GM18951 (cell line): Measurements from ENCODE around the gene STAMBPL1.
"Not testable (repeated sequence)": the region's sequence is repeated elsewhere in the genome, so short reads cannot be mapped to it uniquely, and the experiment has no call there.

Experiments used
- POLR2A ChIP-seq: IDR thresholded peaks from 4 replicates; pipeline ENCODE4 v1.6.1; 2011; ENCODE audit warnings: mild to moderate bottlenecking; ENCODE audit not compliant: insufficient read length, insufficient read depth; ENCODE audit errors: extremely low read depth
- in situ Hi-C: fragments of 300-500 bp; cut with MboI; formaldehyde crosslinking; loops from one replicate; pipeline ENCODE4 v1.12.0; 2022; ENCODE audit warnings: low sequenced_read_pairs, mixed read lengths, inconsistent platforms; ENCODE audit not compliant: unreplicated experiment

Gene STAMBPL1

DNA sequence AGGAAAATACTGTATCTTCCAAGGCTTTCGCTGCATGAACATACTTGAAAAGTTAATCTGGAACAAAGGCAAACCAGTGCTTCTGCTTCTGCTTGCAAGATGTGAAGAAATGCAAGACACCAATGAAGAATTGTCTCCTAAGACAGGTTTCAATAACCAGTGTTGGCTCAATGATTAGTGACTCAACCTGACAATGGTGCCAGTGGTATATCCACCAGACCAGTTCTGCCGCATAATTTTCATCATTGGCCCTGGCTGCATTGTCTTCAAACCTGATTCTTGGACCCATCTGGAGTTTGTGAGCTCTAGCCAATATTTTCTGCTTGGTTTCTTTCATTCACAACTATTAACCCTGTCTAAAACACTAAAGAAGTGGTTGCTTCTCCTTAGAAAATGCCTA lies 13.6 kb upstream of the STAMBPL1 start:
- in situ Hi-C loops, result no loop called here
- TF ChIP-seq POLR2A, result no peak

DNA sequence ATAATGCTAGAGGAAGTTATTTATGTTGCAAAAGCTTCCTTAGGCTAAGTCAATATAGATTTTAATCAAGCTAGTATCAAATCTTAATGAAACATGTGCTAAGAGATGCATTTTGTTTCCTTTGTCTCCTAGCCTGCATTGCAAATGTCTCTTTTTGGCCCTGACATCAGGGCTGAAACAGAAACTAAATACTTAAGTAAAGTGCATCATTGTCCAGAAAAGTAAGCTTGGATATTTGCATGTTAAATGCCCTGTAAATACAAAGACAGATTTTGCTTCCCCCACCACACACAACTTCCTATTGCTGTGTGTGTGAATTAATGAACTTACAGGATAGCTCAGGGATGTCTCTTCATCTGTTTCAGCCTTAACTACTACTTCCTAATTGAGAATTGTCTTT lies 10.0 kb upstream of the STAMBPL1 start:
- TF ChIP-seq POLR2A, result no peak
- in situ Hi-C loops, result no loop called here

DNA sequence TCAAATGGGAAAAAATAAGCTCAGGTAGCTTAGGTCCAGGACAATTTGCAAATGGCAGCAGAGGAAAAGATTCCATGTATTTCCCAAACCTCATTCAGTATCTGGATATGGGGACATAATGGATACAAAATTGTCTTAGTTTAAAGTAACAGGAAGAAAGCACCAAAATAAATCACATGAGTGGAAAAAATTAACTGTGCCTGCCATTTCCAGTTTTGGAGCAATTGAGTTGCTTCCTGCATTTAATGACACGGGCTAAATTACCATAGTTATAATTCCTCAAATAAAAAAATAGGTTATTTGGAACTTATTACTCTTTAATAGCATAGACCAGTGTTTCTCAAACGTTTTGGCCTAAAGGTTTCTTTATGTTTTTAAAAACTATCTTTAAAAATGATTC lies 6.3 kb upstream of the STAMBPL1 start:
- in situ Hi-C loops, result no loop called here
- TF ChIP-seq POLR2A, result no peak

DNA sequence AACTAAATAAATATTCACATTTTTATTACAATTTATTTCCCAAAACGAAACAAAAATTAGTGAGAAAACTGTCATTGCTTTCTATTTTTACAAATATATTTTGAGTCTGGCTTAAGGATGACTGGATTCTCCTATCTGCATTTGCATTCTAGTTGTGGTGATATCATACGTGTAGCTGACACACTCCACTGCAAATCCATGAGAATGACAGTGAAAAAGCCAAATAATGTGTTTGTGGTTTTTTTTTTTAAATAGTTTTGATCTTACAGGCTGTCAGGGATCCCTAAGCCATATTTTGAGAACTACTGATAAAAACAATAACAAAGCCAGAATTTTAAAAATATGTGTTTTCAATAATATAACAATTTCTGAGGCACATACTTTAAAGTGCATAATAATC lies 5.8 kb upstream of the STAMBPL1 start:
- in situ Hi-C loops, result no loop called here
- TF ChIP-seq POLR2A, result no peak

DNA sequence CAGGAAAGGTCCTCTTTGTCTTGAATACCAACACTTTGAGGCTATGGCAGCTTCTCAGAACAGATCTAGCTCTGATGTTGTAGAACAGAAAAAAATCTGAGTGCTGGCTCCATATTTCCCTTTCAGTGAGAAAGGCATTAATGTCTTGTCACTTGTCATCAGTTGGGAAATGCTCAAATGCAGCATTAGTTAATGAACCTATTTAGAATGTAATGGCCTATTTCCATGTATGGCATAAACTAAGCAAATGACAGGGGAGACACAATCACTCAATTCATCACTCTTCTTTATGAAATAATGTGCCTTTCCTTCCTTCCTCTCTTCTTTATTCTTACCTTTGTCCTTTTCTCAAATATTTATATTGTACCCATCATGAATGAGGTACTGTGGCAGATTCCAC lies 5.0 kb upstream of the STAMBPL1 start:
- TF ChIP-seq POLR2A, result no peak
- in situ Hi-C loops, result no loop called here

DNA sequence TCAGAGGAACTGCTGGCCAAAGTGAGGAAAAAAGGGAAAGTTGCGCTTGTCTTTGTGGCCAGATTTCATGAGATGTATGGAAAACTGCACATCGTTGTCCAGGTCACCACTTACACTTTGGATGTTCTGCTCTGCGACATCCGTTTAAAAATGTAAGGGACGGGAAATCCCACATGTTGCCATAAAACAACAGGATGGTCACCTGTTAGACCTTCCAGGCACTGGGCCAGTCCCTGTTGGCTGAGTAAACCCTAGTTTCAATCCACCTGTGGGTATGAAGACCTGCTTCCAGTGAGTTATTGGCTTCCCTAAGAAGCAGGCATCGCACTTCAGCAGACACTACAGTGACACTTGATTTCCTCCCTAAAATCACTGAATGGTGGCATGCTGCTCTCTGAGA lies 2.7 kb upstream of the STAMBPL1 start:
- TF ChIP-seq POLR2A, result no peak
- in situ Hi-C loops, result no loop called here

DNA sequence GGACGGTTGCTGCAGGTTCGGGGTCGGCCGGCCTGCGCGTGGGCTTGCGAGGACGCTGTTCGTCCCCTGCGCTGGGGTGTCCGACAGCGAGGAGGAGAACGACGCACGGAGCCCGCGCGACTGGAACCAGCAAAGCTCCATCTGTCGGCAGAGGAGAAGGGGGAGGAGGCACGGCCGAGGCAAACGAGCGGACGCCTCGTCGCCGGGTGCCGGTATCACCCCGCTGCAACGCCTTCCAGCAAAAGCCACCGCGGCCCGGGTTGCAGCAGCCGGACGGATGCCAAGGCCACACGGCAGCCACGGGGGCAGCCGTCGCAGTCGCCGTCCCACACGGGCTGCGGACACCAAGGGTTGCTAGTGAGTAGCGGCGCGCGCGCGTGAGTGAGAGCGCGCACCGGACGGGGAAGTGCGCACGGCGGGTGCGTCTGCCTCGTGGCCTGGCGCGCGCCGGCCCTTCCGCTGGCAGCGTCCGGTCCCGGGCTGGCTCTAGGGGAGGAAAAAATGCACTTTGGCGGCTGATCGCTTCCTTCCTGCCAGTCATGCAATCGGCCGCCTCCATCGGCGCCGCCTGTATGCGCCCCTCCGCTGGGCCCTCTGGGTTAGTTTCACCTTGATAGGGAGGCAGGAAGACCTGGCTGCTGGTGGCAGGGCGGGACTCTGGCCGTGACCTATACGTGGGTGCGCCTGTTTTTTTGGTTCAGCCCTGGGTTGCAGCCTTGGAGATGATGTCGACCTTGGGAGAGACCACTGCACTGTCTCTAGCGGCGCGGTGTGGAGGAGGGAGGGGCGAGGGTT lies 434 bp downstream of the STAMBPL1 start:
- TF ChIP-seq POLR2A, result peak; percentile 88
- in situ Hi-C loops, result no loop called here

DNA sequence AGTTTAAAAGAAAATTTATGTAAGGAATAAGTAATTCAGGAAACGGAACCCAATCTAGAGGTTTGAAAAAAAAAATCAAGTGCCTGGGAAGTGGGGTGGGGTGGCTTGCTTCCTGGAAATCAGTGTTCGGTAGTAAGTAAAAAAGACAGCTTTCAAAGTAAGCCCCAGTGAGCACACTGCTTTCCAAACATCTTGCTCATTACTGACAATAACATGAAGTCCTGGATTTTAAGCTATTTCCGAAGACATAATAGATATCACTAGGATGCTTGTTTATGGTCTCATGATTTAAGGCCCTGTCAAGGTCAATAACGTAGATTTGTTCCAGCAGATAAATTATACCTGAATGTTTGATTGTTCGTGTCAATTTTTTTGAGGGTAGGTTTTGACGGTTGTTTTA lies 1.3 kb downstream of the STAMBPL1 start:
- in situ Hi-C loops, result no loop called here
- no peak for TF ChIP-seq POLR2A

DNA sequence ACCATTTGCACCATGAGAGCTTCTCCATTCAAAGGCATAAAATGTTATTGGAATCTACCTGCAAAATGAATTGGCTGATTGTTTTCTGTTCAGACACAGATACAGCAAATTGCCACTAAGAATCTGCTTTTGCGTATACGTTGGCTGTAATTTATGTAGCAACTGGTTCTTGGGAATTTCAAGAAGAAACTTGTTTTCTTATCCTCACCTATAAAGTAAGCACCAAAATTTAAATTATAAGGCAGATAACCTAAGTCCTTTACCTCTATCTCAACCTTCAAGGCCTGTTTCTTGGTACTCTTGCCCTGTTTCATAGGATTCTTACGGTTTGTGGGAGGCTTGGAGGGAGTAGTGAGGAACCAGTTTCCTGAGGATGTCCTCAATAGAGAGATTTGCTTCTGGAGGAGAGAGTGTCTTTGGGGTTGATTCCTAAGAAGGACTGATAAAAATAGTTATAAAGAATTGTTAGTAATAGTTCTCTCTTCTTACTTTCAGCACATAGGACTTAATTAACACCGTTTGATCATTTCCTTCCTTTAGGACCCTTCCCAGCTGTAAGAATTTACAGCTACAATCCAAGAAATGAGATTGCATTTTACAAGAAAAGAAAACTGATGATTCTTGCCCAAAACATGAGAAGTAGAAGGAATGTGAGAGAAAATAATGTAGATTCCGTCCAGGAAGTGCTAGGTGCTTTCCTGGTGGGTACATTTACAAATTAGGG lies 2.0 kb downstream of the STAMBPL1 start:
- in situ Hi-C loops, result no loop called here

DNA sequence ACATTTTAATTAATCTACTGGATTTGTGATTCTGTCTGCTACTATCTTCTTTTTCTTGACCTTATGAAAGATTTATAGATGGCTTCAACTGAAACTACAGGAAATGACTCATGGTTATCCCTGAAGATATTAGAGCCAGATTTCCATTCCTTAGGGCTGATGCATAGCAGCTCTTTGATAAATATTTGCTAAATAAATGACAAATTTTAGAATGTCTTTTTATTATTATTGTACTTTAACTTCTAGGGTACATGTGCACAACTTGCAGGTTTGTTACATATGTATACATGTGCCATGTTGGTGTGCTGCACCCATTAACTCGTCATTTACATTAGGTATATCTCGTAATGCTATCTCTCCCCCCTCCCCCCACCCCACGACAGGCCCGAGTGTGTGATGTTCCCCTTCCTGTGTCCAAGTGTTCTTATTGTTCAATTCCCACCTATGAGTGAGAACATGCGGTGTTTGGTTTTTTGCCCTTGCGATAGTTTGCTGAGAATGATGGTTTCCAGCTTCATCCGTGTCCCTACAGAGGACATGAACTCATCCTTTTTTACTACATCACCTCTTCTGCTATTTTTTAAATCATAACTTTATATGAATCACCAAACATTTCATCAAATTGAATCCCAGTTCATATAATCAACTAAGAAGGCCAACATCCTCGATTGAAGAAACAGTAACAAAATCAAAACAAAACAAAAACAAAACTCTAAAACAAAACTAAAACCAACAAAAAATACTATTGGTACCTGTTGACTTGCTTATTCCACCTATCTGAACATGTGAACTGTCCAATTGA lies 2.8 kb downstream of the STAMBPL1 start:
- in situ Hi-C loops, result not testable (repeated sequence)

More for the DNA sequence above, 2.0 kb downstream of the STAMBPL1 start:
- TF ChIP-seq POLR2A, result no peak

DNA sequence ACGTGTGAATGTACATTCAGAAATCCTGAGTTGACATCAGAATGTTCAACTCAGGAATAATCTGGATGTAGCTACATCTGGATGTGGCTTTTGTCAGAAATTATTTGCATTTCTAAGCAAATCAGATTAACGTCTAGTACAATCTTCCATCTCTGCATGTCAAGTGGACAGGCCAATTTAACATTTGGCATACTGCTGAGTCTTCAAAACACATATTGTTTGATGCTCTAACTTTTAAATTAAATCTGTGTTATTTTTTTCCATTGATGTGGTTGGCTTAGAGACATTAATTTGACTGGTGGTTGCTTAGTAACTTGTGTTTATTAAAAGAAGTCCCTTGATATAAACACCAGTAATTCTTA lies 3.4 kb downstream of the STAMBPL1 start:
- TF ChIP-seq POLR2A, result no peak
- in situ Hi-C loops, result no loop called here

DNA sequence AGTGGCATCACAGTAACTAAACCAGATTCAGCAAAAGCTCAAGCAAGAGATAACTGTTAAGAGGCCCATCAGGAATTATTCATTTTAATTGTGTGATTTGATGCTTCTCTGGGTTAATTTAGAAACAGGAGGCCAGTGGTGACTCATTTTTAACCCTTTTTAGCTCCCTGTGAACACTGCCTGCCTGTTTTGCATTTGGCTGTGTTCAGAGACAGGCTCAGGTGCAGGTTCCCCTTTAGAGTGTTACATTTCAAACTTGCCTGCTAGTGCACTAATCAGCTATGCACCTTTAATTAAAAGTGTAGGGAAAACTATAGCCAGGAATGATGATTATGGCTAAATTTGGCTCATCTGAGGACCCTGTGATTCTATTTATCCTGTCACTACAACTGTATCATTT lies 6.5 kb downstream of the STAMBPL1 start:
- in situ Hi-C loops, result no loop called here

DNA sequence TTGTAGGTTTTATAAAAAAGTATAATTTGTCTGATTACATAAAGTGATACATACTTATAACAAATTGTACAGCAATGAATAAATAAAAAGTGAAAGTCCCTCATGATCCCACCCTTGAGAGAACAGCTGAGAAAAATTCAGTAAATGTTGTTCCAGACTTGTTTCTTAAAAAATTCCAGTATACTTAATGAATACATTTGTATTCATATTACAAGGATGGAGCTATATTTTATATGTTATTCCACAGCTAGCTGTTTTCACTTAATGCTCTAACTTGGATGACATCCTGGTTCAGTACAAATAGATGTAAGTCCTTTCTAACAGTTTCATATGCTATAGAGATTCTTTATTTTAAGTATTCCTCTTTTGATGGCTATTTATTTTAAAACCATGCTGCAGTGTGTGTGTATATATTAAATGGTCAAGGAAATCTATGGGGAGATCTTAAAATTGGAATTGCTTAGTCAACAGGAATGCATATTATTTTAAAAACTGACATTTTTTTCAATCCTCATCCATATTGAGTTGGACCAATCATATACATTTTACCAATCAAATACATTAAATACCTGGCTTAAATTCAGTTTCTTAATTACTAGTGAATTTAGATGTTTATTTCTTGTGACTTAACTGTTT lies 8.9 kb downstream of the STAMBPL1 start:
- TF ChIP-seq POLR2A, result no peak
- in situ Hi-C loops, result no loop called here

More for the DNA sequence above, 6.5 kb downstream of the STAMBPL1 start:
- TF ChIP-seq POLR2A, result no peak
